ENCODE data around the gene MIDN. TPM values are rescaled to one million over a fixed set of nuclear protein-coding genes. Genes with fewer than 3 reads are reported as not detected.
A peak's percentile ranks its signal among the peaks of the same experiment; 100 is the strongest.

The MIDN gene
- total and polyA plus RNA-seq, 2 donors: 8.7 to 55.1 TPM

GRCh38 chr19:1210227-1210538 lies 38.2 kb upstream of the MIDN start:
- no peak overlapping the region for H3K4me3 ChIP-seq (ENCODE audit: low read length in 2 of 2)
- H3K27me3 ChIP-seq (ENCODE audit: control insufficient read depth in 2 of 2, insufficient read depth in 1 of 2, low read length in 1 of 2): peaks cover 3 to 21% of the 10 kb centered on the region in 2 donors
- H3K36me3 ChIP-seq (ENCODE audit: control insufficient read depth in 2 of 2, insufficient read depth in 2 of 2, low read length in 1 of 2): peaks cover 27 to 30% of the 10 kb centered on the region in 2 donors
- peaks cover 16 to 46% of the 10 kb centered on the region in 2 donors for H3K4me1 ChIP-seq (ENCODE audit: control insufficient read depth in 2 of 2, insufficient read depth in 2 of 2, low read length in 2 of 2)
- no peak for DNase-seq (ENCODE audit: low read depth in 6 of 9, low spot score in 9 of 9)
- 95% methylated on average over 13 of the region's 13 CpGs for WGBS
- H3K27ac ChIP-seq (ENCODE audit: low read depth in 1 of 2, low read length in 1 of 2): no peak overlapping the region
- peaks cover 0 to 10% of the 10 kb centered on the region in 2 donors for H3K9me3 ChIP-seq (ENCODE audit: control insufficient read depth in 2 of 2, insufficient read depth in 1 of 2, low read length in 1 of 2)

- Histone ChIP-seq H3K4me3 (ENCODE audit: low read length in 2 of 2) (no peak overlapping the region), H3K27me3 (ENCODE audit: control insufficient read depth in 2 of 2, insufficient read depth in 1 of 2, low read length in 1 of 2) (peaks cover 0 to 15% of the 10 kb centered on the region in 2 donors), H3K27ac (ENCODE audit: low read depth in 1 of 2, low read length in 1 of 2) (no peak overlapping the region), H3K36me3 (ENCODE audit: control insufficient read depth in 2 of 2, insufficient read depth in 2 of 2, low read length in 1 of 2) (peaks cover 29 to 35% of the 10 kb centered on the region in 2 donors), H3K4me1 (ENCODE audit: control insufficient read depth in 2 of 2, insufficient read depth in 2 of 2, low read length in 2 of 2) (peaks cover 16 to 44% of the 10 kb centered on the region in 2 donors), H3K9me3 (ENCODE audit: control insufficient read depth in 2 of 2, insufficient read depth in 1 of 2, low read length in 1 of 2) (peaks cover 0 to 10% of the 10 kb centered on the region in 2 donors)
- 94% methylated on average over 33 of the region's 33 CpGs for WGBS
- DNase-seq (ENCODE audit: low read depth in 6 of 9, low spot score in 9 of 9): no peak
Measured at GRCh38 chr19:1211494-1212234, 36.7 kb upstream of the MIDN start.

- no peaks in the 10 kb centered on the region for H3K27me3 ChIP-seq (ENCODE audit: control insufficient read depth in 2 of 2, insufficient read depth in 1 of 2, low read length in 1 of 2)
- peaks cover 6 to 25% of the 10 kb centered on the region in 2 donors for H3K4me1 ChIP-seq (ENCODE audit: control insufficient read depth in 2 of 2, insufficient read depth in 2 of 2, low read length in 2 of 2)
- peak overlapping the region; percentile 12 to 67 for H3K27ac ChIP-seq (ENCODE audit: low read depth in 1 of 2, low read length in 1 of 2)
- no peak overlapping the region for H3K4me3 ChIP-seq (ENCODE audit: low read length in 2 of 2)
- H3K9me3 ChIP-seq (ENCODE audit: control insufficient read depth in 2 of 2, insufficient read depth in 1 of 2, low read length in 1 of 2): no peaks in the 10 kb centered on the region
- peaks cover 29 to 34% of the 10 kb centered on the region in 2 donors for H3K36me3 ChIP-seq (ENCODE audit: control insufficient read depth in 2 of 2, insufficient read depth in 2 of 2, low read length in 1 of 2)
- WGBS: 68% methylated on average over 39 of the region's 39 CpGs
- peak in 1 of 9 donors; percentile 52 for DNase-seq (ENCODE audit: low read depth in 6 of 9, low spot score in 9 of 9)
Measured at GRCh38 chr19:1213391-1214286, 34.7 kb upstream of the MIDN start.

GRCh38 chr19:1214299-1214861 lies 34.0 kb upstream of the MIDN start:
- DNase-seq (ENCODE audit: low read depth in 6 of 9, low spot score in 9 of 9): no peak
- WGBS: 78% methylated on average over 21 of the region's 21 CpGs
- H3K36me3 ChIP-seq (ENCODE audit: control insufficient read depth in 2 of 2, insufficient read depth in 2 of 2, low read length in 1 of 2): peaks cover 25 to 31% of the 10 kb centered on the region in 2 donors
- no peaks in the 10 kb centered on the region for H3K9me3 ChIP-seq (ENCODE audit: control insufficient read depth in 2 of 2, insufficient read depth in 1 of 2, low read length in 1 of 2)
- peaks cover 6 to 19% of the 10 kb centered on the region in 2 donors for H3K4me1 ChIP-seq (ENCODE audit: control insufficient read depth in 2 of 2, insufficient read depth in 2 of 2, low read length in 2 of 2)
- no peaks in the 10 kb centered on the region for H3K27me3 ChIP-seq (ENCODE audit: control insufficient read depth in 2 of 2, insufficient read depth in 1 of 2, low read length in 1 of 2)
- H3K27ac ChIP-seq (ENCODE audit: low read depth in 1 of 2, low read length in 1 of 2): peak overlapping the region in 1 of 2 donors; percentile 67
- no peak overlapping the region for H3K4me3 ChIP-seq (ENCODE audit: low read length in 2 of 2)

- Histone ChIP-seq H3K9me3 (ENCODE audit: control insufficient read depth in 2 of 2, insufficient read depth in 1 of 2, low read length in 1 of 2) (no peaks in the 10 kb centered on the region), H3K4me1 (ENCODE audit: control insufficient read depth in 2 of 2, insufficient read depth in 2 of 2, low read length in 2 of 2) (peaks cover 6 to 15% of the 10 kb centered on the region in 2 donors), H3K4me3 (ENCODE audit: low read length in 2 of 2) (no peak overlapping the region), H3K36me3 (ENCODE audit: control insufficient read depth in 2 of 2, insufficient read depth in 2 of 2, low read length in 1 of 2) (peaks cover 22 to 31% of the 10 kb centered on the region in 2 donors), H3K27me3 (ENCODE audit: control insufficient read depth in 2 of 2, insufficient read depth in 1 of 2, low read length in 1 of 2) (no peaks in the 10 kb centered on the region), H3K27ac (ENCODE audit: low read depth in 1 of 2, low read length in 1 of 2) (no peak overlapping the region)
- WGBS: 95% methylated on average over 26 of the region's 26 CpGs
- no peak for DNase-seq (ENCODE audit: low read depth in 6 of 9, low spot score in 9 of 9)
Measured at GRCh38 chr19:1214862-1215731, 33.3 kb upstream of the MIDN start.

GRCh38 chr19:1216756-1217155 lies 31.6 kb upstream of the MIDN start:
- peaks cover 6 to 15% of the 10 kb centered on the region in 2 donors for H3K4me1 ChIP-seq (ENCODE audit: control insufficient read depth in 2 of 2, insufficient read depth in 2 of 2, low read length in 2 of 2)
- H3K27ac ChIP-seq (ENCODE audit: low read depth in 1 of 2, low read length in 1 of 2): no peak overlapping the region
- H3K27me3 ChIP-seq (ENCODE audit: control insufficient read depth in 2 of 2, insufficient read depth in 1 of 2, low read length in 1 of 2): no peaks in the 10 kb centered on the region
- no peak for DNase-seq (ENCODE audit: low read depth in 6 of 9, low spot score in 9 of 9)
- no peaks in the 10 kb centered on the region for H3K9me3 ChIP-seq (ENCODE audit: control insufficient read depth in 2 of 2, insufficient read depth in 1 of 2, low read length in 1 of 2)
- 97% methylated on average over 12 of the region's 12 CpGs for WGBS
- no peak overlapping the region for H3K4me3 ChIP-seq (ENCODE audit: low read length in 2 of 2)
- H3K36me3 ChIP-seq (ENCODE audit: control insufficient read depth in 2 of 2, insufficient read depth in 2 of 2, low read length in 1 of 2): peaks cover 30 to 38% of the 10 kb centered on the region in 2 donors

GRCh38 chr19:1217366-1217765 lies 31.0 kb upstream of the MIDN start:
- peaks cover 6 to 15% of the 10 kb centered on the region in 2 donors for H3K4me1 ChIP-seq (ENCODE audit: control insufficient read depth in 2 of 2, insufficient read depth in 2 of 2, low read length in 2 of 2)
- H3K27ac ChIP-seq (ENCODE audit: low read depth in 1 of 2, low read length in 1 of 2): no peak overlapping the region
- H3K4me3 ChIP-seq (ENCODE audit: low read length in 2 of 2): no peak overlapping the region
- no peaks in the 10 kb centered on the region for H3K27me3 ChIP-seq (ENCODE audit: control insufficient read depth in 2 of 2, insufficient read depth in 1 of 2, low read length in 1 of 2)
- H3K36me3 ChIP-seq (ENCODE audit: control insufficient read depth in 2 of 2, insufficient read depth in 2 of 2, low read length in 1 of 2): peaks cover 28 to 43% of the 10 kb centered on the region in 2 donors
- no peak for DNase-seq (ENCODE audit: low read depth in 6 of 9, low spot score in 9 of 9)
- no peaks in the 10 kb centered on the region for H3K9me3 ChIP-seq (ENCODE audit: control insufficient read depth in 2 of 2, insufficient read depth in 1 of 2, low read length in 1 of 2)
- WGBS: 97% methylated on average over 15 of the region's 15 CpGs

GRCh38 chr19:1218751-1219567 lies 29.4 kb upstream of the MIDN start:
- 97% methylated on average over 37 of the region's 37 CpGs for WGBS
- peaks cover 41 to 55% of the 10 kb centered on the region in 2 donors for H3K36me3 ChIP-seq (ENCODE audit: control insufficient read depth in 2 of 2, insufficient read depth in 2 of 2, low read length in 1 of 2)
- H3K27me3 ChIP-seq (ENCODE audit: control insufficient read depth in 2 of 2, insufficient read depth in 1 of 2, low read length in 1 of 2): no peaks in the 10 kb centered on the region
- H3K4me3 ChIP-seq (ENCODE audit: low read length in 2 of 2): no peak overlapping the region
- no peak for DNase-seq (ENCODE audit: low read depth in 6 of 9, low spot score in 9 of 9)
- H3K4me1 ChIP-seq (ENCODE audit: control insufficient read depth in 2 of 2, insufficient read depth in 2 of 2, low read length in 2 of 2): peaks cover 5 to 7% of the 10 kb centered on the region in 2 donors
- H3K9me3 ChIP-seq (ENCODE audit: control insufficient read depth in 2 of 2, insufficient read depth in 1 of 2, low read length in 1 of 2): no peaks in the 10 kb centered on the region
- no peak overlapping the region for H3K27ac ChIP-seq (ENCODE audit: low read depth in 1 of 2, low read length in 1 of 2)
